PFSK-1 (cell line): ENCODE measurements around the gene PEAK1.

Source experiments
- FOXP2 ChIP-seq: optimal IDR thresholded peaks from 2 replicates; pipeline ENCODE3; 2011; ENCODE audit warnings: borderline replicate concordance, control low read depth, inconsistent platforms; ENCODE audit not compliant: insufficient read depth; ENCODE audit errors: extremely low read length, extremely low read depth
- POLR2AphosphoS5 ChIP-seq: IDR thresholded peaks from 2 replicates; pipeline ENCODE4 v1.6.1; 2012; ENCODE audit warnings: low read depth, mild to moderate bottlenecking, control low read depth, low read length, moderate library complexity
- REST ChIP-seq, 2 experiments: IDR thresholded peaks; 2 replicates each; pipeline versions ENCODE4 v1.6.1 to v1.8.0; 2011 to 2012; ENCODE audit warnings: low read depth in 2 of 2, low read length in 2 of 2, control low read depth in 1 of 2, inconsistent platforms in 1 of 2, mild to moderate bottlenecking in 1 of 2, moderate library complexity in 1 of 2; ENCODE audit not compliant: insufficient read depth in 1 of 2
- SIN3A ChIP-seq: IDR thresholded peaks from 2 replicates; pipeline ENCODE4 v1.6.1; 2012; ENCODE audit warnings: mild to moderate bottlenecking, low read length, moderate library complexity, borderline replicate concordance; ENCODE audit not compliant: insufficient read depth
- TAF1 ChIP-seq: IDR thresholded peaks from 2 replicates; pipeline ENCODE4 v1.6.1; 2012; ENCODE audit warnings: low read length, control low read depth, borderline replicate concordance; ENCODE audit not compliant: insufficient read depth

PEAK1 gene

GRCh38 chr15:77311020-77311419 is 108.9 kb downstream of the PEAK1 start:
- no peak for TF ChIP-seq REST (IDR thresholded peaks at IDR 0.05; ENCODE audit: insufficient read depth in 1 of 2, low read depth in 2 of 2, low read length in 2 of 2)
- TF ChIP-seq SIN3A: no peak
- TF ChIP-seq TAF1: no peak
- no peak for TF ChIP-seq POLR2AphosphoS5
- TF ChIP-seq FOXP2: no peak

- TF ChIP-seq TAF1 (no peak), POLR2AphosphoS5 (no peak)
These were observed 110.5 kb downstream of the PEAK1 start for GRCh38 chr15:77309392-77309791.

GRCh38 chr15:77305953-77306352 is 114.0 kb downstream of the PEAK1 start:
- no peak for TF ChIP-seq POLR2AphosphoS5
- TF ChIP-seq FOXP2: no peak
- TF ChIP-seq TAF1: no peak
- no peak for TF ChIP-seq REST (IDR thresholded peaks at IDR 0.05; ENCODE audit: insufficient read depth in 1 of 2, low read depth in 2 of 2, low read length in 2 of 2)

GRCh38 chr15:77296773-77297337 is 123.0 kb downstream of the PEAK1 start:
- TF ChIP-seq FOXP2 (no peak), TAF1 (no peak)

GRCh38 chr15:77295446-77295845 is 124.5 kb downstream of the PEAK1 start:
- TF ChIP-seq FOXP2 (no peak), TAF1 (no peak), REST (IDR thresholded peaks at IDR 0.05; ENCODE audit: insufficient read depth in 1 of 2, low read depth in 2 of 2, low read length in 2 of 2) (no peak), POLR2AphosphoS5 (no peak), SIN3A (no peak)

GRCh38 chr15:77292969-77293558 is 126.8 kb downstream of the PEAK1 start:
- TF ChIP-seq POLR2AphosphoS5: no peak
- TF ChIP-seq TAF1: no peak
- TF ChIP-seq REST (IDR thresholded peaks at IDR 0.05; ENCODE audit: insufficient read depth in 1 of 2, low read depth in 2 of 2, low read length in 2 of 2): no peak
- TF ChIP-seq FOXP2: no peak
- no peak for TF ChIP-seq SIN3A
